Measurements from ENCODE around the gene ACADSB.
A peak's percentile ranks its signal among the peaks of the same experiment; 100 is the strongest.

ACADSB gene

DNA sequence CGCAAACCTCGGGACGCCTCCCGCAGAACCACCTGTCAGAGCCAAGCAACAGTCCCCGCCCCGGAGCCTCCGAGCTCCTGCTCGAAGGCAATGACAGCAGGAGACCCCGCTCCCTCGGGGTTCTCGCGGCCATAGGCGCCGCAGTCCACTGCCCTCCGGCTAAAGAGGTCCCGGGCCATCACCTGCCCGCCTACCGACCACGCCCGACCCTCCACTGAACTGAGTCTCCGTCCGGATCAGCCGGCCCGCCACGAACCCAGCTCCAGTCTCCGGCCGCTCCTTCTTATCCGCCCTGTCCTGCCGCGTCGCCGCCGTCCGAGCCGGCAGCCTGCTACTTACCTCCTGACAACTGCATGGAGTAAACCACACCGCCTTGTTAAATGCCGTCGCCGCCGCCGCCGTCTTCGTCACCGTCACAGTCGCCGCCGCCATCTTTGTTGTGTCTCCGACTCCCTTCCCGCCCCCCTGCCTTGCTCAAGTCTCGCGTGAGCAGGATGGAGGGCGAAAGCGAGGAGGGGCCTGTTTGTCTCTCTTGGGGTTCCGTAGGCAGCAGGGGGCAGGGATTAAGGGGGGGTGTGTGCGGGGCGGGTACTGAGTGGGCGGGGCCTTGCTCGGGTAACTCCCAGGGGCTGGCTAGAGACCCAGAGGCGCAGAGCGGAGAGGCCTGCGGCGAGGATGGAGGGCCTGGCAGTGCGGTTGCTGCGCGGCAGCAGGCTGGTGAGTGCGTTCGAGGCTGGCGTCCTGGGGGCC is at the start of gene ACADSB, which contains the start of gene IKZF5:
Gene ACADSB, plus strand, starts transcription at position 652 of the 750 bp plus-strand sequence. Its CDS starts 24 bp downstream, at position 676.
Gene IKZF5, minus strand, starts transcription at position 441 of the 750 bp plus-strand sequence. CDS start 10,170 bp downstream, outside the sequence.
- DNase-seq (ENCODE audit: low read depth), result peak; percentile 88

- no peak for DNase-seq (ENCODE audit: low read depth)
These were observed 46.4 kb upstream of the ACADSB start for GRCh38 chr10:122962405-122962804.

- no peak for DNase-seq (ENCODE audit: low read depth)
These were observed 41.9 kb upstream of the ACADSB start for GRCh38 chr10:122966879-122967278.

DNA sequence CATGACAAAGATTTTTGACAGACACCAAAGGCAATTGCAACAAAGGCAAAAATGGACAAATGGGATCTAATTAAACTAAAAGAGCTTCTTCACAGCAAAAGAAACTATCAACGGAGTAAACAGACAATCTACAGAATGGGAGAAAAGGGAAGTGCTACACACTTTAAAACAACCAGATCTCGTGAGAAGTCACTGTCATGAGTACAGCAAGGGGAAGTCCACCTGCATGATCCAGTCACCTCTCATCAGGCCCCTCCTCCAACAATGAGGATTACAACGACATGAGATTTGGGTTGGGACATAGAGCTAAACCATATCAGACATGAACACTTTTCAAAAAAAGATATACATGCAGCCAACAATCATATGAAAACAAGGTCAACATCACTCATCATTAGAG is 40.1 kb upstream of the ACADSB start:
- no peak for DNase-seq (ENCODE audit: low read depth)

- DNase-seq (ENCODE audit: low read depth), result no peak
These were observed 34.8 kb upstream of the ACADSB start for GRCh38 chr10:122974023-122974422.

DNA sequence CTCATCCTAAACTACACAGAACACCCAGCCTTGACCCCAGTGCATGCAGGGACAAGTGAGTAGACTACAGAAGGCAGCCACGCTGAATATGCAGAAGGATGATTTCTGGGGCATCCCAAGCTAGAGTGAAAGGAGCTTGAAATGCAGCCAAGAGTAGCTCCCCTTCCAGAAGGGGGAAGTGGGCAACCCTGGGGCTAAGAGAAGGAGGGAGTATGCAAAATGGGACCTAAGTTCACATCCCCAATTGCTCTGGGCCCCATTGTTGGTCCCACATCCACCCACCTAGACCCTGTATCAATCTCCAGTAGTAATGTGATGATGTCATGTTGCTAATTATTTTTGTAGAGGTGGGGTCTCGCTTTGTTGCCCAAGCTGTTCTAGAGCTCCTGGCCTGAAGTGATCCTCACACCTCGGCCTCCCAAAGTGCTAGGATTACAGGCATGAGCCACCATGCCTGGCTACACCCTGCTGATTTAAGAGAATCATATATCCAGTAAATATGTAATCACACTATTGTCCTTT is 34.2 kb upstream of the ACADSB start:
- DNase-seq (ENCODE audit: low read depth), result no peak

GRCh38 chr10:122980209-122981065 is 28.4 kb upstream of the ACADSB start, which contains the start of gene PSTK:
TSS of gene PSTK (plus strand) at chr10:122980401. CDS start at chr10:122980480, 79 bp downstream.
- peak; percentile 77 for DNase-seq (ENCODE audit: low read depth)

GRCh38 chr10:122981066-122981464 is 27.7 kb upstream of the ACADSB start:
- no peak for DNase-seq (ENCODE audit: low read depth)

GRCh38 chr10:122983898-122984297 is 24.9 kb upstream of the ACADSB start:
- no peak for DNase-seq (ENCODE audit: low read depth)

DNA sequence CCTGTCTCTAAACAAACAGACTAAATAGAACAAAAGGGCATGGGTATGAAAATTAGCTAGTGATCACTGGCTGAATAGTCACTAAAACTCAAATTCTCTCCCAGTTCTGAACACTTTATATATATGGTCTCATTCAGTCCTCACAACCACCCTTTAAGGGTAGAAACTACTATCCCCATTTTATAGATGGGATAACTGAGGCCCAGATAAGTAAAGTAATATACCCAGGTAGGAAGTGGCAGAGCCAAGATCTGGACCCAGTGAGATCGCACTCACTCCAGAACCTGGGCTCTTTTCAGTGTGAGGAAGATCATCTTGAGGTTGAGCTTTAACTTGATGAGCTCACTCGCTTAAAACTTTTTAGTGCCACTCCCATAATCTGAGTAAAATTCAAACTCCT is 24.1 kb upstream of the ACADSB start:
- no peak for DNase-seq (ENCODE audit: low read depth)

DNA sequence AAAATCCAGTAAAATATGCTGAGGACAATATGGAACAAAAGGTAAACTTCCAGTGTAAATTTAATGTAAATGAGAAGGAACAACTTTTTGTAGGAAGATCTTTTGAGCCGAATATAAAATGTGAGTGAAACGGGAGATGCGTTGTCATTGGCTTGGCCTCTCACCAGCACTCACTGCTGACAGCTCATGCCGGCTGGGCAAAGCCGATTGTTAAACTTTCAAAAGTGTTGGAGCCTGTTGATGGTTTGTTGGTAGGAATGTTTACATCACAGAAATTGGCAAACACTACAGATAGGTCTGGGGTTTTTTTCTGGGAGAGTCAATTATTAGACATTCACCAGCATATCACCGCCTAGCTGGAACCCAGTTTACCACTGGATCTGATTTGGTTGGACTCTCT is 22.5 kb upstream of the ACADSB start:
- no peak for DNase-seq (ENCODE audit: low read depth)

DNA sequence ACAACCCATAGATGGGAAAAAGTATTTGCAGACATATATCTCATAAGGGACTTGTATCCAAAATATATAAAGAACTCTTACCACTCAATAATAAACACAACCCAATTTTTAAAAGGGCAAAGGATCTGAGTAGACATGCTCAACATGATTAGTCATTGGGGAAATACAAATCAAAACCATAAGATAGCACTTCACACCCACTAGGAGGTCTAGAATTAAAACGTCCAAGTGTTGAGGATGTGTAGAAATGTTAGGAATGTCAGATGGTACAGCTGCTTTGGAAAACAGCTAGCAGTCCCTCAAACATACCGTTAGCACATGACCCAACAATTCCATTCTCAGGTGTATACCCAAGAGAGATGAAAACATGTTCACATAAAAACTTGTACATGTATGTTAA is 20.3 kb upstream of the ACADSB start:
- DNase-seq (ENCODE audit: low read depth), result no peak

DNA sequence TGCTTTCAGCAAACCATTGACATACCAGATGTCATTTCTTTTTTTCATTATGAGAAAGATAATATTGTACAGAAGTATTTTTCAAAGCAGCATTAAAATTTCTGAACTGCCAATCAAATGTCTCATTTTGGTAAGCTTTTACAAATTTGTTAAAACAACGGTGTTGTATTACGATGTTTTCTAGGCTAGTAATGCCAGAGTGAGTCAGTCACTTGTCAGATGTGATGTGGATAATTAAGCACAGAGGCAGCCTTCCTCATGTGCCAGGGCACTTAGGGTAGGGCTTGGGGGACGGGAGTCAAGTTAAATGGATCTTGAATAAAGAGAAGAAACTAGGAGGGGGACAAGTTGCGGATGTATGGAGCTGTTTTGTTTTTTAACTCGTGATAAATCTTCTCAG is 18.5 kb upstream of the ACADSB start:
- DNase-seq (ENCODE audit: low read depth), result no peak

- DNase-seq (ENCODE audit: low read depth), result no peak
These were observed 16.7 kb upstream of the ACADSB start for GRCh38 chr10:122992031-122992585.

DNA sequence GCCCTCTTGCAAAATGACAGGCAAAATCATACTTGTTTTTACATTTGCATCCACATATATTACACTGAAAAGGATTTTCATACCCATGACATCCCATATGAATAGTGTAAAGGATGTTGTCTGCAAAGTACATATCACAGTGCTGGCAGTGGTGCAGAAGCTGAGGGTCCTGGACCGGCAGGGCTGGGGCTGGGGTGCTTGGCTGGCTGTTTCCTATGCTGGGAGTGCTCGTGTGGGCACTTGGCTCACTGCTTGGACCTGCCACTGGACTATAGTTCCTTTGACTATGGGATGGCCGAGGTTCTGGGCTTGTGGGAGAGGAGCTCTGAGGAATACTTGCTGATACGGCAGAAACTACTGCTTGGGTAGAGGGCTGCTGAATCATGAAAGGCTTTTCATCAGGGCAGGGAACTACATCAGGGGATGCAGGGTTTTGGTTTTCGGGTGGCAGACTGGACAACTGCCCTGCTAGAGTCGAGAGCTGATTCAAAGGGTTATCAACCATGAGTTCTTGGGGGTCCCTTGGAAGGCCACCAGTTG is 14.9 kb upstream of the ACADSB start:
- no peak for DNase-seq (ENCODE audit: low read depth)

DNA sequence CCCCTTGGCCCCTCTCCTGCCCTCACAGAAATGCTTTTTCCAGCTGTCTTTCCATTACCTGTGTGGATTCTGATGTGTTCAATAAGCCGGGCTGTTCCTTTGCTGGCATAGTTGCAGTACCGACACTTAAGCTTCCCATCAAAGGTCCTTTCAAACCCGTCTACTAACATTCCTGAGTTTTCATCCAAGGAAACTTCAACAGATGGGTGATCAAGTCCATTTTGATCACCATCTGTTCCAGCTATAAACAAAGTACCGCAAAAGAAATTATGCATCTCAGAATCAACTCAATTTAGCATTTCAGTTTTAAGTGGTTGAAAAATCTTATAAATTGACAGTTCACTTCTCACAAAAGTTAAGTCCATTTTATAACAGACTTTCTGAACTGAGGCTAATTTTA is 12.9 kb upstream of the ACADSB start:
- DNase-seq (ENCODE audit: low read depth), result no peak

DNA sequence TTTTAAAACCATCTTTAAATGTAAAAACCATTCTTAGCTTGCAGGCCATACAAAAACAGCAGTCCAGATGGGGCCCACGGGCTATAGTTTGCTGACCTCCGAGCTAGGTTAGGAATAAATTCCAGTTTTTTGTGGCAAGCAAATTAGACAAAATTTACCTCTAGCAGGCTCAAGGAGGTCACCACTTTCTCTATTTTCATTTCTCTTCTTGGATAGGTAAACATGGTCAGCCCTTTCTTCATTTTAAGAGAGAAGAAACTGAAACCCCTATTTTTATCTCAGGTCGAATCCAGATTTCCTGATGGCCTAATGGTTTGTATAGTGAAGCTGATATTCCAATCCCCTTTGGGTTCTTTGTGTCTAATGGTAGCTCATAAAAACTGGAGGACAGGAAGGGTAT is 10.9 kb upstream of the ACADSB start:
- no peak for DNase-seq (ENCODE audit: low read depth)

GRCh38 chr10:122998360-122998917 is 10.4 kb upstream of the ACADSB start:
- no peak for DNase-seq (ENCODE audit: low read depth)

DNA sequence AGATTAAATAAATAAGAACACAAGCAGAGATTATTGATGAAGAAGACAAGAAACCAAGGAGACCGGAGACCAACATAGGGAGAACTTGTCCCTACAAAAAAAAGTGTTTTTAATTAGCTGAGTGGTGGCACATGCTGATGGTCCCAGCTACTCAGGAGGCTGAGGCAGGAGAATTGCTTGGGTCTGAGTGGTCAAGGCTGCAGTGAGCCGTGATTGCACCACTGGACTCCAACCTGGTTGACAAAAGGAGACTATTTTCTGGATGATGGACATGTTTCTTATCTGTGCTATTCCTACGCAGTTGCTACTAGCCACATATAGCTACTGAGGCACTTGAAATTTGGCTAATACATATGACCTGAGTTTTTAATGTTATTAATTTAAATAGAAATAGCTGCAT is 9.9 kb upstream of the ACADSB start:
- DNase-seq (ENCODE audit: low read depth), result no peak

DNA sequence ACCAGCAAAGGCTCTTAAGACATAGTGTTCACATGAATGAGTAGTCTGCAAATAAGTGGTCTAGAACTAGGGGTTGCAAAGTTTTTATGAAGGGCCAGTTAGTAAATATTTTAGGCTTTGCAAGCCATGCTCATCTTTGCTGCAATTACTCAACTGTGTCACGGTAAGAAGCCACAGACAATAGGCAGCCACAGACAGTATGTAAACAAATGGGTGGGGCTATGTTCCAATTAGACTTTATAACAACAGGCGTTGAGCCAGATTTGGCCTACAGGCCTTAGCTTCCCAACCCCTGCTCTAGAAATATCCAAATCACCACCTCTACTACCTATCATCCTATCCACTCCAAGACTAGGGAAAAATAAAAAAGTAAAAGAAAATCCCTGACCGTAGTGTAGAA is 9.5 kb upstream of the ACADSB start:
- no peak for DNase-seq (ENCODE audit: low read depth)

GRCh38 chr10:123000155-123000554 is 8.7 kb upstream of the ACADSB start:
- no peak for DNase-seq (ENCODE audit: low read depth)

DNA sequence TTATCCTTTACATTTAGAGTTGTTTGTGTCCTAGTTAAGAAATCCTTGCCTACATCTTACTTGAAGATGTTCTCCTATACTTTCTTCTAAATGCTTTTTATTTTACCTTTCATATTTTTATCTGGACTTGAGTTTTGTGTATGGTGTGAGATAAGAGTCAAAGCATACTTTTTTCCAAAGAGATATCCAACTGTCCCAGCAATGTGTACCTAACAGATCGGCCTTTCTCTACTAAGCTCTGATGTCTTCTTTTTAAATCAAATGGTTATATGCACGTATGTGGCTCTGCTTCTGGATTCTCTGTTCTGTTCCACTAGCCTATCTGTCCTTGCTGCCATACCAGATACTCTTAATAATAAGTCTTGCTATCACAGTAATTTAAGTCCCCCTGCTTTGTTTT is 7.4 kb upstream of the ACADSB start:
- no peak for DNase-seq (ENCODE audit: low read depth)

Measured in stimulated activated CD8-positive, alpha-beta memory T cell treated with anti-CD3 and anti-CD28 coated beads, Interleukin-7, amount 100 ng/mL, for 24 hours (primary cell).